Dedifferentiated amniotic fluid mesenchymal stem cell (primary cell): ENCODE results near the gene MTURN.
A peak's percentile ranks its signal among the peaks of the same experiment; 100 is the strongest.

Experiments
- DNase-seq: peaks from one replicate; pipeline ENCODE4 v3.0.0-alpha.2; 2016; ENCODE audit errors: extremely low spot score

Gene MTURN

GRCh38 chr7:30162133-30162532 is 27.3 kb downstream of the MTURN start:
- DNase-seq: no peak

DNA sequence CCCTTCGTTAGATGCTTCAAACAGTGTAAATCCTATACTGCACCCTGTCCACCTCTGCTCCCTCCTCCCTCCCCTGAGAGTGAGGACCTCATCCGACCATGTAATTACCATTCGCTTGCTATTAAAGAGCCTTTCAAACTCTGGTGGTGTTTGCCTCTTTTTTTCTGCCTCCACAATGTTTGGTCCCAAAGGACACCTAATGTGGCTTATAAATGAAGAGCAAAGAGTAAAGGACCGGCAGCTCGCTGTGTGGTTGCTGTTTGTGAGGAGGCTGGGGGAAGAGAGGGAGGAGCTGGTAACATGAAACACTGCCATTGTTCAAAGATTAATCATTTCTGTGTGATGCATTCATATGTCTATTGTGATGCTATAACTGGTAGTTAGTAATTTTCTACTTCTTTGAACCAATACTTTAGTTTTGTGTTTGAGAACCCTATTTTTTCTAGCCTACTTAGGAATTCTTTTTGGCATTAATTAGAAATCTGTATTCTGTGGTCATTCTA is 27.9 kb downstream of the MTURN start:
- DNase-seq: peak; percentile 65

- no peak for DNase-seq
These were observed 28.6 kb downstream of the MTURN start for GRCh38 chr7:30163231-30163894.

GRCh38 chr7:30164567-30164966 is 29.8 kb downstream of the MTURN start:
- peak; percentile 65 for DNase-seq

DNA sequence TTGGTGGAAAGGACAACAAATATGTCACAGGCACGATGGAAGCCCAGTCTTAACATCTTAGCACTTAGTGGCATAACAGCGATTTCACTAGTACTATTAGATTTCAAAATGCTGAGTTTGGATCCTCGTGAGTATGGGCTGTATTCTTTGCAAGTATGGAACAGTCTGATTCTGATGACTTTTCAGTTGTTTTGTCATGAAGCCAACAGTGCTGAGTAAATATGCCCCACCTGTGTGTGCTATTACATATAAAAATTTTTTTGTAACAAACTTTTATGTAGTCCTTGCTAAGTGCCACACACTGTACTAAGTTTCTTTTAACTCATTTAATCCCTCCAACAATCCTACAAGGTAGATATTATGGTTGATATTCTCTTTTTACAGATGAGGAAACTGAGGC is 30.8 kb downstream of the MTURN start:
- DNase-seq: no peak

DNA sequence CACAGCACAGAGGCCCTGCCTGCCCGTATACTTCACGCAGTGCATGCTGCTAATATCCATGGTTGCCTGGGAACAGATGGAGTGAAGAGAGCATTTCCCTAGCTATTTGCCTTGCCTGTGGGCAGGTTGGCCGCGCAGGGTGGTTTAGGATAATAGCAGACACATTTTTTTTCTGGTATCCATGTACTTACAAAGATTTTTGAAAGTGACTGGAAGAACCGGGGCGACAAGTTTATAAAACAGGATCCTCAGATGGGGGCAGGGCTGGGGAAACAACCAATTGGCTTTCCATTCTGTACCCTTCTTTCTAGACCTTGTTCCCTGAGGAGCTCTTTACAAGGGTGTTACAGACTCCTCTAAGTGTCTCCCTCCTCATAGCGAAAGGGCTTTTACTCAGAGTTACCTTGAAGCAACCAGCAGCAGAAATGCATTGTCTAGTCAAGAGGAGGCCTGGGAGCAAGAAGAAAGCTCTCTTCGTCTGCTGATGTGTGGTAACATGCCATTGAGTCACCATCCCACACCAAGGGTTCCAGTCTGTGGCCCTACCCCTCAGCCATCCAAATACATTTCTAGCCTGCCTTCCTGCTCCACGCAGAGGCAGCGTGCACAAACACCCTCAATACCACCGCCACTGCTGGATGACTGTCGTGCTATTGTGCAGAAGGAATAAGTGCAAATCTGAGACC is 31.5 kb downstream of the MTURN start:
- DNase-seq: no peak

DNA sequence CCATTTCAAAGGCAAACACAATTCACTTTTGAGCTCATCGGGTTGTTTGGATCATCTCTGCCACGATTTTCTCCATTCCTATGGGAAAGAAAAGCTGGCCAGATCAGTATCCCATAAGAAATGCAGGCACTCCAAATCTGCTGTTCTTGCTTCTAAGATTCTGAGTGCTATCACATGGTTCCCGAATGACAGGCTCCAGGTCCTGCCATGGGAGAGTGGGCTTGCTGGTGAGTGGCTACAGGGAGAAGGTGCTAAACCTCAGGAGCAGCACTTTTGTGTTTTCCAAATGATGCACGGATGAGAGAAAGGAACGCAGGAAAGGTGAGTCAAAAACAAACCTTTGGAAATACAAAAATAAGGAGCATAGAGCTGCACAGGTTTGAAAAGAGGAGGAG is 32.1 kb downstream of the MTURN start:
- no peak for DNase-seq

GRCh38 chr7:30167901-30168300 is 33.1 kb downstream of the MTURN start:
- DNase-seq: no peak

DNA sequence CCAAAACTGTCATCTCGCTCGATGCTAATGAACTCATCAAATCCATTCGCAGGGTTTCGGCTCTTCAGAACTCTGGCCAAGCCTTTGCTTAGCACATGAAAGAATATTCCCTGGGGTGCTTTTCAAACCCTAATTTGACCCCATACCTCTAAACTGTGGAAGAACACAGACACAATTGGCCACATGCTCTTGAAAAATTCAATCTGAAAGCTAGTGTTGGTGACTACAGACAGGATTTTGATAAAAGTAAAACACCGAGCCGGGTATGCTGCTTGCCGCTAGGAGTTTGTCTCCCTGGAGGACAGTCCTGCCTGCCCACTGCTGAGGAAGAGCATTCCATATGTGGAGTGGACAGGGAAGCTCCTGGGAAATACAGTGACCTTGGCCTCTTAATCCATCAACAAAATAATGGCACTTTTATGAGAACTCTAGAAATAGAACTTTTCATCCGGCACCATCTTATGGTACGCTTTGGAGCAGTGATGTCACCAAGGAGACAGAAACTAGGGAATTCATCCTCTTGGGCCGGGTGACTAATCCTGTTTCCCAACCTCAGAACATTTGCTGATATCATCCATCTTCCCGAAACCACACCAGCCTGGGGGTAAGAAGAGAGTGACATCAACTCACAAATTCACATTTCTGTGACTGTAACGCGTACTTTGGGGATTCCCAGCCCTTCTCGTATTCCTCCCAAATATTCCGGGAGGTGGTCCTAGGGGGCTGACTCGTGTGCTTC is 34.2 kb downstream of the MTURN start:
- peak; percentile 87 for DNase-seq

GRCh38 chr7:30169579-30169978 is 34.8 kb downstream of the MTURN start:
- no peak for DNase-seq

DNA sequence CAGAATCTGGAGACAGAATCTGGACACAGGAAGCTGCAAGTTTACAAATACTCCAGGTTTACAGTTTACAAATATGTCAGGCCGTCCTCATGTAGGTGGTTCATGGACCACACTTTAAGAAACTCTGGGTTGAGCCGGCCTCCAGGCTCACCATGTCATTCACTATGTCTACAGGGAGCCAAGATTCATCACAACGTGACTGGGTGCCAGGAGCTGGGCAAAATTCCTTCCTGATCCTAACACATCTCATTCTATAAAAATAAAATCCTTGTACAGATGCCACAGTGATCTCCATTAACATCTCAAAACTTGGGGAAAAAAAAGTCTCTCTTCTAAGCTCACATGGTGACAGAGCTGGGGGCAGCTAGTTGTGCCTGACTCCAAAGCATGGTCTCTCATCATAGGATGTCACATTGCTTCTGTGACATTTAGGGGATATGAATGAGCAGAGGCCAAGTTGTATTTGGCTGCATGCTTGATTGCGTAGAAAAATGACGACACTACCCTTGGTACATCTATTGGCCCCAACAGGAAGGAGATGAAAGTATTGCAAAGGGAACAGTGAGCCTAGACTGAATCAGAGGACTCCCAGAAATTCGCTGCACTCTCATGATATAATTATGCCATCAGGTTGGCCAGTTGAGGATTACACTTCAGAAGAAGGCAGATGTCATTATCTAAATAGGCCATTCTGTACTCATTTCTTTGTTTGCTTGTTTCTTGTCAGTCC is 35.9 kb downstream of the MTURN start:
- no peak for DNase-seq

DNA sequence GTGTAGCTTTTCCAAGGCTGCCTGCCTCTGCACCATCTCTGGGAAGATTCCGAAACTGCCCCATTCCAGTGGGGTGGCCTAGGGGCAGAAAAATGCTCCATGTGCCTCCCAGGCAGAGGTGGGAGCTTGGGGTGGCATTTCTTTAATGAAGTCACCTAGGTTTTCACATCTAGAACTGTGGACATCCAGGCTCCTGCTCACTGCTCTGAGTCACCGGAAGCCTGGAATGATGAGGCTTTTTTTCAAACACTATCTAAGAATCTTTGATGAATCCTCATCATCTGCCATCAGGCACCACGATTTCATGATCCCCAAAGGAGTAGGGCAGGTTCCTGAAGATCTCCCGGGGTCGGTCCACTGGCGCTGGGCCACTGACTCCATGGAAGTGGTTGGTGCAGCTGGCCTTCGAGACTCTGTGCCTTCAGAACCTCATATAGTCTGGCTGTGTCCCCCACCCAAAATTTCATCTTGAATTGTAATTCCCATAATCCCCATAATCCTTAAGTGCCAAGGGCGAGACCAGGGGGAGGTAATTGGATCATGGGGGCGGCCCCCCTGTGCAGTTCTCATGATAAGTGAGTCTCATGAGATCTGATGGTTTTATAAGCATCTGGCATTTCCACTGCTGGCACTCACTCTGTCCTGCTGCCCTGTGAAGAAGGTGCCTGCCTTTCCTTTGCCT is 37.1 kb downstream of the MTURN start:
- DNase-seq: no peak

- DNase-seq: no peak
These were observed 37.7 kb downstream of the MTURN start for GRCh38 chr7:30172451-30172850.

GRCh38 chr7:30173058-30173897 is 38.5 kb downstream of the MTURN start:
- peak; percentile 96 for DNase-seq

GRCh38 chr7:30175180-30175579 is 40.4 kb downstream of the MTURN start:
- no peak for DNase-seq

GRCh38 chr7:30175636-30176147 is 40.9 kb downstream of the MTURN start:
- DNase-seq: no peak

DNA sequence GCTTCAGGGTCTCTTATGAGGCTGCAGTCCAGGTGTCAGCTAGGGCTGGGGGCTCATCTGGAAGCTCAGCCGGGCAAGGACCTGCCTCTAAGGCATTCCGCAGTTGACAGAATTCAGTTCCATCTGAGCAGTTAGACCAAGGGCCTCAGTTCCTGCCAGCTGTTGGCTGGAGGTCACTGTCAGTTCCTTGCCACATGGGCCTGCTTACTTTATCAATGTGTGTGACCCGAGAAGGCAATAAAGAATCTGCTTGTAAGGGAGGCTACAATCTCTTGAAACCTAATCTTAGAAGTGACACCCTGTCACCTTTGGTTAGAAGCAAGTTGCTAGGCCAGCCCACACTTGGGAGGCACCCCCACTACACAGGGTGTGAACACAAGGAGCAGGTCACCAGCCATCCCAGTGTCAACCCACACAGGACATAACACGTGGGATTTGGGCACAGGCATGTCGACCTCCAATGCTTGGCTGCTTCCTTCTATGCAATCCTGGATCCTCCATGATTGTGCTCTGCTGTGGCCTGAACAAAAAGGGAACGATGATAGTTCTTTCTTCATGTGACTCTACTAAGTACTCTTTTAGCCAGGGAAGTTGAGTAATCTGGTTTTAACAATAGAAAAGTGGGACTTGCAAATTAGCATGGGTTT is 41.8 kb downstream of the MTURN start:
- no peak for DNase-seq

GRCh38 chr7:30177186-30177585 is 42.4 kb downstream of the MTURN start:
- DNase-seq: no peak

GRCh38 chr7:30177965-30178364 is 43.2 kb downstream of the MTURN start:
- no peak for DNase-seq
